ENCODE results near the gene PPP6R2. TPM values are rescaled to one million over a fixed set of nuclear protein-coding genes. Genes with fewer than 3 reads are reported as not detected.

PPP6R2 gene
- total RNA-seq, 1 experiment from 2014 or later: 47.8 TPM

DNA sequence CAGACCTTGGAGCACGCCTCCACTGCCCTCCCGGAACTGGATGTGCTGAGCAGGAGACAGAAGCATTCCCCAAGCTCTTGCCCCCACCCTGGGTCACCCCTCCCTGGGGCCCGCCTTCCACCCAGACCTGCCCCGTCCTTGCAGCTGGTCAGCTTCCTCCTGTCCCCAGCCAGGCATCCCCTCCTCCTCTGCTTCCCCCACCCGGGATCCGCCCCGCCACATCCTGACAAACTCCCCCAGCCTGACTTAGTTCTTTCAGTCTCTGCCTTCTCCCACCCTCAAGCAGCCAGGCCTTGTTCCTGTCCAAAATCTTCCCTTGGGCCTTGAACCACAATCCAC, 34.6 kb upstream of the PPP6R2 start (continued):
- TF ChIP-seq, protein P1, sequence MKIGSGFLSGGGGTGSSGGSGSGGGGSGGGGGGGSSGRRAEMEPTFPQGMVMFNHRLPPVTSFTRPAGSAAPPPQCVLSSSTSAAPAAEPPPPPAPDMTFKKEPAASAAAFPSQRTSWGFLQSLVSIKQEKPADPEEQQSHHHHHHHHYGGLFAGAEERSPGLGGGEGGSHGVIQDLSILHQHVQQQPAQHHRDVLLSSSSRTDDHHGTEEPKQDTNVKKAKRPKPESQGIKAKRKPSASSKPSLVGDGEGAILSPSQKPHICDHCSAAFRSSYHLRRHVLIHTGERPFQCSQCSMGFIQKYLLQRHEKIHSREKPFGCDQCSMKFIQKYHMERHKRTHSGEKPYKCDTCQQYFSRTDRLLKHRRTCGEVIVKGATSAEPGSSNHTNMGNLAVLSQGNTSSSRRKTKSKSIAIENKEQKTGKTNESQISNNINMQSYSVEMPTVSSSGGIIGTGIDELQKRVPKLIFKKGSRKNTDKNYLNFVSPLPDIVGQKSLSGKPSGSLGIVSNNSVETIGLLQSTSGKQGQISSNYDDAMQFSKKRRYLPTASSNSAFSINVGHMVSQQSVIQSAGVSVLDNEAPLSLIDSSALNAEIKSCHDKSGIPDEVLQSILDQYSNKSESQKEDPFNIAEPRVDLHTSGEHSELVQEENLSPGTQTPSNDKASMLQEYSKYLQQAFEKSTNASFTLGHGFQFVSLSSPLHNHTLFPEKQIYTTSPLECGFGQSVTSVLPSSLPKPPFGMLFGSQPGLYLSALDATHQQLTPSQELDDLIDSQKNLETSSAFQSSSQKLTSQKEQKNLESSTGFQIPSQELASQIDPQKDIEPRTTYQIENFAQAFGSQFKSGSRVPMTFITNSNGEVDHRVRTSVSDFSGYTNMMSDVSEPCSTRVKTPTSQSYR (CRISPR knock-in tag; IDR thresholded peaks at IDR 0.05): no peak
- no peak for TF ChIP-seq SP1 (CRISPR knock-in tag; conservative IDR thresholded peaks at IDR 0.05)
- TF ChIP-seq, protein P2, sequence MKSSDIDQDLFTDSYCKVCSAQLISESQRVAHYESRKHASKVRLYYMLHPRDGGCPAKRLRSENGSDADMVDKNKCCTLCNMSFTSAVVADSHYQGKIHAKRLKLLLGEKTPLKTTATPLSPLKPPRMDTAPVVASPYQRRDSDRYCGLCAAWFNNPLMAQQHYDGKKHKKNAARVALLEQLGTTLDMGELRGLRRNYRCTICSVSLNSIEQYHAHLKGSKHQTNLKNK (CRISPR knock-in tag; IDR thresholded peaks at IDR 0.05): no peak

DNA sequence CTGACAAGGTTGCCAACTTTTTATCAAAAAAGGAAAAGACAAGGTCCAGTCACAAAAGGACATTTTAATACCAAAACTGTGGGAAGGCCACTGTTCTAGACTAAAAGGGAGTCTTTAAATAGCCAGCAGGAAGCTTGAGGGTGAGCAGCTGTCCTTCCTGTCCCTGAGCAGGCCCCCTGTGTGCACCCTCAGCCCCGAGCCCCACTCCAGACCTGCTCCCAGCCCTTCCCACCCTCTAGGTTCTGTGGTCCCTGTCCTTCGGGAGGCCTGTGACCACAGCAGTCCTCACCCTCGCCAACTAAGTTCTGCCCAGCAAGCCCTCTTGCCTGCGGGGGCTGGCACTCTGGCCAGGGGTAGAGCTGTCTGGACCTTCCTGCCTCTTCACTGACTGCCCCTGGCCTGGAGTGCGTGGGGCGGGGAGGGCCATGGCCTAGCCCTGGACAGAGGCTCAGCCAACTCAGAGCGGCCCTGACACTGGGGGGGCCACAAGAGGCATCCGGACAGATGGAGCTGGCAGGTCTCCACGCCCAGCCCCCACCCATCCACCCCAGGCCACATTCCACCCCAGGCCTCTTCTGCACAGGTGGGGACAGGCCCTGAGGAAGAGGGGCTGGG, 34.0 kb upstream of the PPP6R2 start:
- H3K9me3 Mint-ChIP-seq: no peaks in the 10 kb centered on the region
- ATAC-seq (no peak), DNase-seq (ENCODE audit: low spot score) (no peak)
- no peak overlapping the region for H3K4me3 Mint-ChIP-seq
- TF ChIP-seq NR3C1 (CRISPR knock-in tag; conservative IDR thresholded peaks at IDR 0.05; ENCODE audit: low read depth) (no peak), NFE2L1 (CRISPR knock-in tag; IDR thresholded peaks at IDR 0.05) (no peak), GTF2I (CRISPR knock-in tag; conservative IDR thresholded peaks at IDR 0.05) (no peak), ZNF263 (CRISPR knock-in tag; IDR thresholded peaks at IDR 0.05; ENCODE audit: low read depth) (no peak), ZNF416 (CRISPR knock-in tag; IDR thresholded peaks at IDR 0.05) (no peak), SOX15 (CRISPR knock-in tag; IDR thresholded peaks at IDR 0.05) (no peak), ZNF317 (CRISPR knock-in tag; IDR thresholded peaks at IDR 0.05; ENCODE audit: borderline replicate concordance, low read depth) (no peak), NFYB (CRISPR knock-in tag; conservative IDR thresholded peaks at IDR 0.05; ENCODE audit: low read depth) (no peak), TEAD1 (CRISPR knock-in tag; IDR thresholded peaks at IDR 0.05) (no peak)
- TF ChIP-seq, protein P3, sequence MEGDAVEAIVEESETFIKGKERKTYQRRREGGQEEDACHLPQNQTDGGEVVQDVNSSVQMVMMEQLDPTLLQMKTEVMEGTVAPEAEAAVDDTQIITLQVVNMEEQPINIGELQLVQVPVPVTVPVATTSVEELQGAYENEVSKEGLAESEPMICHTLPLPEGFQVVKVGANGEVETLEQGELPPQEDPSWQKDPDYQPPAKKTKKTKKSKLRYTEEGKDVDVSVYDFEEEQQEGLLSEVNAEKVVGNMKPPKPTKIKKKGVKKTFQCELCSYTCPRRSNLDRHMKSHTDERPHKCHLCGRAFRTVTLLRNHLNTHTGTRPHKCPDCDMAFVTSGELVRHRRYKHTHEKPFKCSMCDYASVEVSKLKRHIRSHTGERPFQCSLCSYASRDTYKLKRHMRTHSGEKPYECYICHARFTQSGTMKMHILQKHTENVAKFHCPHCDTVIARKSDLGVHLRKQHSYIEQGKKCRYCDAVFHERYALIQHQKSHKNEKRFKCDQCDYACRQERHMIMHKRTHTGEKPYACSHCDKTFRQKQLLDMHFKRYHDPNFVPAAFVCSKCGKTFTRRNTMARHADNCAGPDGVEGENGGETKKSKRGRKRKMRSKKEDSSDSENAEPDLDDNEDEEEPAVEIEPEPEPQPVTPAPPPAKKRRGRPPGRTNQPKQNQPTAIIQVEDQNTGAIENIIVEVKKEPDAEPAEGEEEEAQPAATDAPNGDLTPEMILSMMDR (IDR thresholded peaks at IDR 0.05): no peak
- TF ChIP-seq, protein P4, sequence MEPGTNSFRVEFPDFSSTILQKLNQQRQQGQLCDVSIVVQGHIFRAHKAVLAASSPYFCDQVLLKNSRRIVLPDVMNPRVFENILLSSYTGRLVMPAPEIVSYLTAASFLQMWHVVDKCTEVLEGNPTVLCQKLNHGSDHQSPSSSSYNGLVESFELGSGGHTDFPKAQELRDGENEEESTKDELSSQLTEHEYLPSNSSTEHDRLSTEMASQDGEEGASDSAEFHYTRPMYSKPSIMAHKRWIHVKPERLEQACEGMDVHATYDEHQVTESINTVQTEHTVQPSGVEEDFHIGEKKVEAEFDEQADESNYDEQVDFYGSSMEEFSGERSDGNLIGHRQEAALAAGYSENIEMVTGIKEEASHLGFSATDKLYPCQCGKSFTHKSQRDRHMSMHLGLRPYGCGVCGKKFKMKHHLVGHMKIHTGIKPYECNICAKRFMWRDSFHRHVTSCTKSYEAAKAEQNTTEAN (CRISPR knock-in tag; IDR thresholded peaks at IDR 0.05): no peak
- H3K27me3 Mint-ChIP-seq (ENCODE audit: low read depth): peaks cover 6% of the 10 kb centered on the region; the same call in 1 of the 2 replicates
- CTCF ChIA-PET: interaction anchor here (0.5 to 1.1 kb wide), 4 partner anchors 8 to 79 kb away, joined by 3 to 4 read pairs (median 3); no protein-coding TSS in a partner anchor
- POLR2A ChIA-PET: interaction anchor here (0.5 to 1.4 kb wide), 3 partner anchors 15 to 975 kb away, joined by 4 read pairs; no protein-coding TSS in a partner anchor
- H3K36me3 Mint-ChIP-seq: no peaks in the 10 kb centered on the region
- no peak overlapping the region; the same call in 1 of the 2 replicates for H3K27ac Mint-ChIP-seq
- H3K4me1 Mint-ChIP-seq: peaks cover 25% of the 10 kb centered on the region

DNA sequence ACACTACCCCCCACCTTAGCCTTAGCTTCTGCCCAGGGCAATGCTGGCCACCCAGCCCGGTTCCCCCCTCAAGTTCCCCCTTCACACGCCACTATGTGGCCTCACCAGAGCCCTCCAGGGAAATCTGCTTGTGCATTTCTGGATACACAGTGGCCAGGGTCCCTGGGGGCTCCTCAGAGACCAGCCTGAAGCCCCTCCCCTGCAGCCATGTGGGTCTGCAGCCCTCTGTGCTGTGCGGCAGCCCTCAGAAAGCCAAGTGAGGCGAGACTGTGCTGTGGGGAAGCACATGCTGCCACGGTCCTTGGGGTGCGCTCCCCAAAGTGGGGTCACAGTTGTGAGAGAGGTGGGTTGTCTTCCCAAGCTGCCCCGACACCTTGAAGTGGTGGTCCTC, 33.5 kb upstream of the PPP6R2 start:
- ChIA-PET CTCF (interaction anchor here (1.1 kb wide), 1 partner anchor 7 kb away, joined by 4 read pairs; no protein-coding TSS in a partner anchor), POLR2A (interaction anchor here (0.8 to 1.4 kb wide), 2 partner anchors 15 to 975 kb away, joined by 4 read pairs; no protein-coding TSS in a partner anchor)
- DNase-seq (ENCODE audit: low spot score) (no peak), ATAC-seq (no peak)
- H3K4me3 Mint-ChIP-seq: no peak overlapping the region
- H3K27me3 Mint-ChIP-seq (ENCODE audit: low read depth): peaks cover 6% of the 10 kb centered on the region; the same call in 1 of the 2 replicates
- no peaks in the 10 kb centered on the region for H3K36me3 Mint-ChIP-seq
- H3K4me1 Mint-ChIP-seq: peaks cover 27% of the 10 kb centered on the region
- no peaks in the 10 kb centered on the region for H3K9me3 Mint-ChIP-seq
- H3K27ac Mint-ChIP-seq: no peak overlapping the region; the same call in 1 of the 2 replicates
- TF ChIP-seq ZNF317 (CRISPR knock-in tag; IDR thresholded peaks at IDR 0.05; ENCODE audit: borderline replicate concordance, low read depth) (no peak), JUN (CRISPR knock-in tag; IDR thresholded peaks at IDR 0.05) (no peak), JAZF1 (CRISPR knock-in tag; IDR thresholded peaks at IDR 0.05) (no peak), NFYB (CRISPR knock-in tag; conservative IDR thresholded peaks at IDR 0.05; ENCODE audit: low read depth) (no peak), ATF1 (CRISPR knock-in tag; IDR thresholded peaks at IDR 0.05) (no peak), SP1 (CRISPR knock-in tag; conservative IDR thresholded peaks at IDR 0.05) (no peak), IRF2 (CRISPR knock-in tag; IDR thresholded peaks at IDR 0.05; ENCODE audit: borderline replicate concordance, low read depth) (no peak), OVOL2 (CRISPR knock-in tag; IDR thresholded peaks at IDR 0.05; ENCODE audit: borderline replicate concordance) (no peak)
- TF ChIP-seq, protein P5, sequence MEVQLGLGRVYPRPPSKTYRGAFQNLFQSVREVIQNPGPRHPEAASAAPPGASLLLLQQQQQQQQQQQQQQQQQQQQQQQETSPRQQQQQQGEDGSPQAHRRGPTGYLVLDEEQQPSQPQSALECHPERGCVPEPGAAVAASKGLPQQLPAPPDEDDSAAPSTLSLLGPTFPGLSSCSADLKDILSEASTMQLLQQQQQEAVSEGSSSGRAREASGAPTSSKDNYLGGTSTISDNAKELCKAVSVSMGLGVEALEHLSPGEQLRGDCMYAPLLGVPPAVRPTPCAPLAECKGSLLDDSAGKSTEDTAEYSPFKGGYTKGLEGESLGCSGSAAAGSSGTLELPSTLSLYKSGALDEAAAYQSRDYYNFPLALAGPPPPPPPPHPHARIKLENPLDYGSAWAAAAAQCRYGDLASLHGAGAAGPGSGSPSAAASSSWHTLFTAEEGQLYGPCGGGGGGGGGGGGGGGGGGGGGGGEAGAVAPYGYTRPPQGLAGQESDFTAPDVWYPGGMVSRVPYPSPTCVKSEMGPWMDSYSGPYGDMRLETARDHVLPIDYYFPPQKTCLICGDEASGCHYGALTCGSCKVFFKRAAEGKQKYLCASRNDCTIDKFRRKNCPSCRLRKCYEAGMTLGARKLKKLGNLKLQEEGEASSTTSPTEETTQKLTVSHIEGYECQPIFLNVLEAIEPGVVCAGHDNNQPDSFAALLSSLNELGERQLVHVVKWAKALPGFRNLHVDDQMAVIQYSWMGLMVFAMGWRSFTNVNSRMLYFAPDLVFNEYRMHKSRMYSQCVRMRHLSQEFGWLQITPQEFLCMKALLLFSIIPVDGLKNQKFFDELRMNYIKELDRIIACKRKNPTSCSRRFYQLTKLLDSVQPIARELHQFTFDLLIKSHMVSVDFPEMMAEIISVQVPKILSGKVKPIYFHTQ (CRISPR knock-in tag; IDR thresholded peaks at IDR 0.05): no peak
- TF ChIP-seq, protein P6, sequence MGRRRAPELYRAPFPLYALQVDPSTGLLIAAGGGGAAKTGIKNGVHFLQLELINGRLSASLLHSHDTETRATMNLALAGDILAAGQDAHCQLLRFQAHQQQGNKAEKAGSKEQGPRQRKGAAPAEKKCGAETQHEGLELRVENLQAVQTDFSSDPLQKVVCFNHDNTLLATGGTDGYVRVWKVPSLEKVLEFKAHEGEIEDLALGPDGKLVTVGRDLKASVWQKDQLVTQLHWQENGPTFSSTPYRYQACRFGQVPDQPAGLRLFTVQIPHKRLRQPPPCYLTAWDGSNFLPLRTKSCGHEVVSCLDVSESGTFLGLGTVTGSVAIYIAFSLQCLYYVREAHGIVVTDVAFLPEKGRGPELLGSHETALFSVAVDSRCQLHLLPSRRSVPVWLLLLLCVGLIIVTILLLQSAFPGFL (CRISPR knock-in tag; IDR thresholded peaks at IDR 0.05; ENCODE audit: borderline replicate concordance): no peak
- TF ChIP-seq, protein P7, sequence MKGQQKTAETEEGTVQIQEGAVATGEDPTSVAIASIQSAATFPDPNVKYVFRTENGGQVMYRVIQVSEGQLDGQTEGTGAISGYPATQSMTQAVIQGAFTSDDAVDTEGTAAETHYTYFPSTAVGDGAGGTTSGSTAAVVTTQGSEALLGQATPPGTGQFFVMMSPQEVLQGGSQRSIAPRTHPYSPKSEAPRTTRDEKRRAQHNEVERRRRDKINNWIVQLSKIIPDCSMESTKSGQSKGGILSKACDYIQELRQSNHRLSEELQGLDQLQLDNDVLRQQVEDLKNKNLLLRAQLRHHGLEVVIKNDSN (CRISPR knock-in tag; IDR thresholded peaks at IDR 0.05): no peak
